IPS DF 6.9 (cell line): Measurements from ENCODE around the gene HSPG2.
"Not testable (repeated sequence)": the region's sequence is repeated elsewhere in the genome, so short reads cannot be mapped to it uniquely, and the experiment has no call there.

ENCODE experiments used
- DNase-seq: peaks from one replicate; pipeline ENCODE4 v3.0.0-alpha.2; 2013; ENCODE audit warnings: low read depth, low spot score
- H3K27ac ChIP-seq: one replicate; pipeline ENCODE4 v1.5.1; 2013; ENCODE audit warnings: low read length, control low read depth
- H3K27me3 ChIP-seq: 2 replicates; pipeline ENCODE4 v1.6.1; 2013; ENCODE audit warnings: mild to moderate bottlenecking, low read length; ENCODE audit not compliant: control insufficient read depth, insufficient read depth
- H3K36me3 ChIP-seq: 2 replicates; pipeline ENCODE4 v1.6.1; 2013; ENCODE audit warnings: low read length; ENCODE audit not compliant: control insufficient read depth, insufficient read depth
- H3K4me1 ChIP-seq: 2 replicates; pipeline ENCODE4 v1.6.1; 2013; ENCODE audit warnings: low read length; ENCODE audit not compliant: control insufficient read depth, insufficient read depth
- H3K4me3 ChIP-seq: 2 replicates; pipeline ENCODE4 v1.5.1; 2013; ENCODE audit warnings: mild to moderate bottlenecking, low read length
- H3K9me3 ChIP-seq: 2 replicates; pipeline ENCODE4 v1.6.1; 2013; ENCODE audit warnings: low read length, inconsistent platforms; ENCODE audit not compliant: control insufficient read depth, insufficient read depth
- WGBS: extraction: QIAGEN DNeasy Blood & Tissue Kit; methylation state at CpG from one replicate; pipeline ENCODE4 v1.1.7; 2013; ENCODE audit warnings: mixed read lengths, missing lambda C conversion rate; ENCODE audit not compliant: insufficient read length, insufficient coverage; 5-methylcytosine and 5-hydroxymethylcytosine counted together

Gene HSPG2

GRCh38 chr1:21828506-21829210, 108.5 kb downstream of the HSPG2 start:
- no peak for DNase-seq
- Histone ChIP-seq H3K9me3 (no peaks in the 10 kb centered on the region), H3K36me3 (peaks cover 44% of the 10 kb centered on the region), H3K4me1 (no peaks in the 10 kb centered on the region), H3K4me3 (no peak overlapping the region), H3K27ac (no peak overlapping the region), H3K27me3 (no peaks in the 10 kb centered on the region)
- WGBS = no CpG with 5 or more reads among the region's 28 CpGs

GRCh38 chr1:21828075-21828474, 109.0 kb downstream of the HSPG2 start:
- no peaks in the 10 kb centered on the region for H3K4me1 ChIP-seq
- H3K36me3 ChIP-seq = peaks cover 41% of the 10 kb centered on the region
- no peak overlapping the region for H3K4me3 ChIP-seq
- H3K27ac ChIP-seq = no peak overlapping the region
- no peaks in the 10 kb centered on the region for H3K27me3 ChIP-seq
- WGBS = no CpG with 5 or more reads among the region's 13 CpGs
- DNase-seq = no peak
- H3K9me3 ChIP-seq = no peaks in the 10 kb centered on the region

GRCh38 chr1:21827141-21827679, 109.9 kb downstream of the HSPG2 start:
- Histone ChIP-seq H3K9me3 (no peaks in the 10 kb centered on the region), H3K4me3 (no peak overlapping the region), H3K4me1 (no peaks in the 10 kb centered on the region), H3K27ac (no peak overlapping the region), H3K27me3 (no peaks in the 10 kb centered on the region), H3K36me3 (peaks cover 44% of the 10 kb centered on the region)
- no peak for DNase-seq
- WGBS = no CpG with 5 or more reads among the region's 5 CpGs

GRCh38 chr1:21826694-21827093, 110.4 kb downstream of the HSPG2 start:
- peaks cover 40% of the 10 kb centered on the region for H3K36me3 ChIP-seq
- H3K27ac ChIP-seq, H3K9me3 ChIP-seq, H3K4me1 ChIP-seq, H3K4me3 ChIP-seq, DNase-seq, H3K27me3 ChIP-seq: not testable (repeated sequence)
- WGBS = no CpG with 5 or more reads among the region's 10 CpGs

- Histone ChIP-seq H3K27ac (no peak overlapping the region), H3K36me3 (peaks cover 29% of the 10 kb centered on the region), H3K27me3 (no peaks in the 10 kb centered on the region), H3K4me1 (no peaks in the 10 kb centered on the region), H3K4me3 (no peak overlapping the region), H3K9me3 (no peaks in the 10 kb centered on the region)
- WGBS = no CpG with 5 or more reads among the region's 7 CpGs
- no peak for DNase-seq
Observed at GRCh38 chr1:21825393-21825792, 111.7 kb downstream of the HSPG2 start.

GRCh38 chr1:21824926-21825325, 112.2 kb downstream of the HSPG2 start:
- Histone ChIP-seq H3K9me3 (no peaks in the 10 kb centered on the region), H3K27me3 (no peaks in the 10 kb centered on the region), H3K27ac (no peak overlapping the region), H3K36me3 (peaks cover 28% of the 10 kb centered on the region), H3K4me1 (no peaks in the 10 kb centered on the region), H3K4me3 (no peak overlapping the region)
- WGBS = no CpG with 5 or more reads among the region's 2 CpGs
- DNase-seq = no peak

GRCh38 chr1:21823980-21824702, 113.0 kb downstream of the HSPG2 start:
- no CpG with 5 or more reads among the region's 22 CpGs for WGBS
- no peak overlapping the region for H3K27ac ChIP-seq
- H3K9me3 ChIP-seq = no peaks in the 10 kb centered on the region
- no peak overlapping the region for H3K4me3 ChIP-seq
- no peak for DNase-seq
- no peaks in the 10 kb centered on the region for H3K4me1 ChIP-seq
- no peaks in the 10 kb centered on the region for H3K27me3 ChIP-seq
- H3K36me3 ChIP-seq = peaks cover 21% of the 10 kb centered on the region

GRCh38 chr1:21823206-21823979, 113.7 kb downstream of the HSPG2 start:
- Histone ChIP-seq H3K36me3 (peaks cover 15% of the 10 kb centered on the region), H3K4me1 (no peaks in the 10 kb centered on the region), H3K4me3 (no peak overlapping the region), H3K27ac (no peak overlapping the region), H3K9me3 (no peaks in the 10 kb centered on the region), H3K27me3 (no peaks in the 10 kb centered on the region)
- no peak for DNase-seq
- WGBS = no CpG with 5 or more reads among the region's 44 CpGs

- Histone ChIP-seq H3K27ac (no peak overlapping the region), H3K27me3 (no peaks in the 10 kb centered on the region), H3K4me1 (no peaks in the 10 kb centered on the region), H3K36me3 (peaks cover 6% of the 10 kb centered on the region), H3K4me3 (no peak overlapping the region), H3K9me3 (no peaks in the 10 kb centered on the region)
- WGBS = no CpG with 5 or more reads among the region's 9 CpGs
- DNase-seq = peak; percentile 22
Observed at GRCh38 chr1:21822349-21822748, 114.8 kb downstream of the HSPG2 start.

- no peaks in the 10 kb centered on the region for H3K9me3 ChIP-seq
Observed at GRCh38 chr1:21821385-21822019, 115.6 kb downstream of the HSPG2 start.

More at GRCh38 chr1:21821385-21822019, 115.6 kb downstream of the HSPG2 start:
- H3K4me3 ChIP-seq = no peak overlapping the region
- peaks cover 6% of the 10 kb centered on the region for H3K36me3 ChIP-seq
- H3K27me3 ChIP-seq = no peaks in the 10 kb centered on the region
- no peaks in the 10 kb centered on the region for H3K4me1 ChIP-seq
- WGBS = no CpG with 5 or more reads among the region's 11 CpGs
- no peak overlapping the region for H3K27ac ChIP-seq
- DNase-seq = no peak
